GM23338 (cell line): ENCODE results near the gene MICAL2. TPM values are rescaled to one million over a fixed set of nuclear protein-coding genes. Genes with fewer than 3 reads are reported as not detected.

Experiments used
- ATAC-seq: fragments of 200-7000 bp; cut with Tn5 transposase; 3 replicates; pipeline ENCODE4 v1.9.1; 2020
- DNase-seq: peaks from one replicate; pipeline ENCODE4 v3.0.0-alpha.2; 2015; ENCODE audit warnings: low spot score
- H2AFZ ChIP-seq: fragments of 200-600 bp; sonication (generic); 2 replicates; pipeline ENCODE4 v1.8.0; 2016; ENCODE audit warnings: antibody characterized with exemption, mild to moderate bottlenecking, moderate library complexity
- H3F3A ChIP-seq: fragments of 200-600 bp; sonication (generic); replicated peaks from 2 replicates; pipeline ENCODE4 v1.8.0; 2017; ENCODE audit warnings: antibody characterized with exemption, mixed run types, low read depth
- H3K27ac ChIP-seq: fragments of 200-600 bp; sonication (generic); 2 replicates; pipeline ENCODE4 v1.6.1; 2016; ENCODE audit warnings: low read depth
- H3K27me3 ChIP-seq: fragments of 200-600 bp; sonication (generic); 2 replicates; pipeline ENCODE4 v1.8.0; 2016; ENCODE audit warnings: mild to moderate bottlenecking, mixed run types, moderate library complexity; ENCODE audit not compliant: insufficient read depth
- H3K36me3 ChIP-seq: fragments of 200-600 bp; sonication (generic); 2 replicates; pipeline ENCODE4 v1.8.0; 2016; ENCODE audit warnings: mild to moderate bottlenecking; ENCODE audit not compliant: insufficient read depth
- H3K4me1 ChIP-seq: fragments of 200-600 bp; sonication (generic); 2 replicates; pipeline ENCODE4 v1.8.0; 2016; ENCODE audit warnings: mild to moderate bottlenecking, moderate library complexity; ENCODE audit not compliant: insufficient read depth
- H3K4me2 ChIP-seq: fragments of 200-600 bp; sonication (generic); 2 replicates; pipeline ENCODE4 v1.7.1; 2017; ENCODE audit warnings: mixed run types
- H3K4me3 ChIP-seq: fragments of 200-600 bp; sonication (generic); 2 replicates; pipeline ENCODE4 v1.6.1; 2016; ENCODE audit warnings: mixed run types
- H3K79me2 ChIP-seq: fragments of 200-600 bp; sonication (generic); replicated peaks from 2 replicates; pipeline ENCODE4 v1.8.0; 2017; ENCODE audit warnings: mild to moderate bottlenecking; ENCODE audit not compliant: insufficient read depth
- H3K9me2 ChIP-seq: fragments of 200-600 bp; sonication (generic); 2 replicates; pipeline ENCODE4 v1.8.0; 2017; ENCODE audit not compliant: insufficient read depth
- H4K20me1 ChIP-seq: fragments of 200-600 bp; sonication (generic); replicated peaks from 2 replicates; pipeline ENCODE4 v1.8.0; 2017; ENCODE audit warnings: mild to moderate bottlenecking; ENCODE audit not compliant: insufficient read depth
- H3K27ac Mint-ChIP-seq: 2 replicates; pipeline ENCODE4 v1.8.0; 2020; ENCODE audit warnings: inconsistent platforms, mild to moderate bottlenecking, moderate library complexity, mixed read lengths
- H3K27me3 Mint-ChIP-seq: 3 replicates; pipeline ENCODE4 v1.8.0; 2022; ENCODE audit warnings: low read depth, mild to moderate bottlenecking, moderate library complexity, mixed read lengths, inconsistent platforms; ENCODE audit not compliant: insufficient read depth, poor library complexity
- H3K36me3 Mint-ChIP-seq: 3 replicates; pipeline ENCODE4 v1.8.0; 2021; ENCODE audit warnings: low read depth, mild to moderate bottlenecking, inconsistent platforms, moderate library complexity, mixed read lengths
- H3K4me1 Mint-ChIP-seq: 3 replicates; pipeline ENCODE4 v1.8.0; 2020; ENCODE audit warnings: mild to moderate bottlenecking, inconsistent platforms, mixed read lengths
- H3K4me3 Mint-ChIP-seq: 3 replicates; pipeline ENCODE4 v1.8.0; 2021; ENCODE audit warnings: moderate library complexity, mild to moderate bottlenecking, inconsistent platforms, mixed read lengths
- H3K9me3 Mint-ChIP-seq: 3 replicates; pipeline ENCODE4 v1.8.0; 2020; ENCODE audit warnings: moderate library complexity, mild to moderate bottlenecking, inconsistent platforms, mixed read lengths
- CREB1 ChIP-seq: fragments of 250-450 bp; sonication (Bioruptor Pico); IDR thresholded peaks from 2 replicates; pipeline ENCODE4 v1.5.0; 2020; ENCODE audit warnings: low read depth, mild to moderate bottlenecking, moderate library complexity
- EZH2 ChIP-seq: fragments of 200-600 bp; sonication (generic); IDR thresholded peaks from one replicate; pipeline ENCODE4 v1.8.0; 2017; ENCODE audit warnings: antibody characterized with exemption, mild to moderate bottlenecking, low read depth; ENCODE audit not compliant: unreplicated experiment
- EZH2phosphoT487 ChIP-seq: fragments of 200-600 bp; sonication (generic); IDR thresholded peaks from one replicate; pipeline ENCODE4 v1.8.1; 2018; ENCODE audit warnings: antibody characterized with exemption; ENCODE audit not compliant: unreplicated experiment
- JUNB ChIP-seq: IDR thresholded peaks from one replicate; pipeline ENCODE4 v1.6.1; 2016; ENCODE audit warnings: antibody characterized with exemption; ENCODE audit not compliant: unreplicated experiment
- NANOG ChIP-seq: IDR thresholded peaks from 2 replicates; pipeline ENCODE4 v1.6.1; 2016; ENCODE audit warnings: antibody characterized with exemption, borderline replicate concordance
- POLR2AphosphoS5 ChIP-seq: IDR thresholded peaks from 2 replicates; pipeline ENCODE4 v1.6.1; 2016; ENCODE audit warnings: antibody characterized with exemption, low read depth
- STAT1 ChIP-seq: IDR thresholded peaks from one replicate; pipeline ENCODE4 v1.6.1; 2016; ENCODE audit warnings: antibody characterized with exemption; ENCODE audit not compliant: unreplicated experiment
- ZNF114 ChIP-seq: fragments of 250-450 bp; sonication (Bioruptor Pico); IDR thresholded peaks from 2 replicates; pipeline ENCODE4 v1.5.0; 2020; ENCODE audit warnings: mild to moderate bottlenecking, moderate library complexity
- ZNF331 ChIP-seq: fragments of 250-450 bp; sonication (Bioruptor Pico); IDR thresholded peaks from 2 replicates; pipeline ENCODE4 v1.5.0; 2020; ENCODE audit warnings: low read depth, mild to moderate bottlenecking, moderate library complexity
- ZNF462 ChIP-seq: fragments of 250-450 bp; sonication (Bioruptor Pico); IDR thresholded peaks from 2 replicates; pipeline ENCODE4 v1.5.0; 2020; ENCODE audit warnings: mild to moderate bottlenecking, moderate library complexity
- polyA plus RNA-seq: library from polyadenylated mRNA; unstranded; fragments of >200 nt; fragmentation: Nextera tagmentation; extraction: Ambion mirVana; gene quantifications from 2 replicates; pipeline ENCODE4 v1.2.1, GENCODE V29; 2016
- total RNA-seq: library from RNA; depleted of rRNA; stranded (reverse); fragments of >200 nt; shearing (Covaris generic); gene quantifications from 2 replicates; pipeline ENCODE4 v1.2.3, GENCODE V29; 2014
- TF ChIP-seq, protein P1 (sequence below): IDR thresholded peaks from one replicate; pipeline ENCODE4 v1.6.1; 2018; ENCODE audit warnings: antibody characterized with exemption; ENCODE audit not compliant: unreplicated experiment
- TF ChIP-seq, protein P2 (sequence below): IDR thresholded peaks from 2 replicates; pipeline ENCODE4 v1.6.1; 2016; ENCODE audit warnings: antibody characterized with exemption
- TF ChIP-seq, protein P3 (sequence below), 2 experiments: fragments of 200-600 bp in 1 of 2; sonication (generic) in 1 of 2; conservative IDR thresholded peaks; 2 replicates each; pipeline versions ENCODE4 v1.5.1 to v1.6.1; 2016 to 2017; ENCODE audit warnings: antibody characterized with exemption in 2 of 2, low read depth in 2 of 2, mild to moderate bottlenecking in 2 of 2, moderate library complexity in 1 of 2

MICAL2 gene
- total and polyA plus RNA-seq, 2 experiments from 2014 or later = 0.66 to 1.4 TPM

DNA sequence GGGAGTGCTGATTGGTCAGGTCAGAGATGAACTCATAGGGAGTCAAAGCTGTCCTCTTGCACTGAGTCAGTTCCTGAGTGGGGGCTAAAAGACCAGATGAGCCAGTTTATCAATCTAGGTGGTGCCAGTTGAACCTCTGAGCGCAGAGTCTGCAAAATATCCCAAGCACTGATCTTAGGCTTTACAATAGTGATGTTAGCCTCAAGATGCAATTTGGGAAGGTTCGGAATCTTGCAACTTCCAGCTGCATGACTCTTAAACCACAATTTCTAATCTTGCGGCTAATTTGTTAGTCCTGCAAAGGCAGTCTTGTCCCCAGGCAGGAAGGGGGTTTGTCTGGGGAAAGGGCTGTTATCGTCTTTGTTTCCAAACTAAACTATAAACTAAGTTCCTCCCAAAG lies 174.7 kb downstream of the MICAL2 start:
- H3K27ac ChIP-seq = no peak overlapping the region
- H3K27ac Mint-ChIP-seq = no peak overlapping the region
- H3K4me1 Mint-ChIP-seq = peaks cover 12% of the 10 kb centered on the region; the same call in 2 of the 3 replicates
- H3K27me3 ChIP-seq = no peaks in the 10 kb centered on the region
- no peak overlapping the region for H3K4me3 Mint-ChIP-seq
- no peak for ATAC-seq
- no peaks in the 10 kb centered on the region for H4K20me1 ChIP-seq
- H3K4me3 ChIP-seq = no peak overlapping the region
- H3K36me3 ChIP-seq = no peaks in the 10 kb centered on the region
- no peaks in the 10 kb centered on the region for H3K79me2 ChIP-seq
- no peak overlapping the region for H3K4me2 ChIP-seq
- H3K9me3 Mint-ChIP-seq = no peaks in the 10 kb centered on the region
- no peak for DNase-seq
- H3K27me3 Mint-ChIP-seq = peaks cover 7% of the 10 kb centered on the region
- H3K36me3 Mint-ChIP-seq = no peaks in the 10 kb centered on the region
- no peak for TF ChIP-seq JUNB
- no peak for TF ChIP-seq STAT1
- TF ChIP-seq, protein P1, sequence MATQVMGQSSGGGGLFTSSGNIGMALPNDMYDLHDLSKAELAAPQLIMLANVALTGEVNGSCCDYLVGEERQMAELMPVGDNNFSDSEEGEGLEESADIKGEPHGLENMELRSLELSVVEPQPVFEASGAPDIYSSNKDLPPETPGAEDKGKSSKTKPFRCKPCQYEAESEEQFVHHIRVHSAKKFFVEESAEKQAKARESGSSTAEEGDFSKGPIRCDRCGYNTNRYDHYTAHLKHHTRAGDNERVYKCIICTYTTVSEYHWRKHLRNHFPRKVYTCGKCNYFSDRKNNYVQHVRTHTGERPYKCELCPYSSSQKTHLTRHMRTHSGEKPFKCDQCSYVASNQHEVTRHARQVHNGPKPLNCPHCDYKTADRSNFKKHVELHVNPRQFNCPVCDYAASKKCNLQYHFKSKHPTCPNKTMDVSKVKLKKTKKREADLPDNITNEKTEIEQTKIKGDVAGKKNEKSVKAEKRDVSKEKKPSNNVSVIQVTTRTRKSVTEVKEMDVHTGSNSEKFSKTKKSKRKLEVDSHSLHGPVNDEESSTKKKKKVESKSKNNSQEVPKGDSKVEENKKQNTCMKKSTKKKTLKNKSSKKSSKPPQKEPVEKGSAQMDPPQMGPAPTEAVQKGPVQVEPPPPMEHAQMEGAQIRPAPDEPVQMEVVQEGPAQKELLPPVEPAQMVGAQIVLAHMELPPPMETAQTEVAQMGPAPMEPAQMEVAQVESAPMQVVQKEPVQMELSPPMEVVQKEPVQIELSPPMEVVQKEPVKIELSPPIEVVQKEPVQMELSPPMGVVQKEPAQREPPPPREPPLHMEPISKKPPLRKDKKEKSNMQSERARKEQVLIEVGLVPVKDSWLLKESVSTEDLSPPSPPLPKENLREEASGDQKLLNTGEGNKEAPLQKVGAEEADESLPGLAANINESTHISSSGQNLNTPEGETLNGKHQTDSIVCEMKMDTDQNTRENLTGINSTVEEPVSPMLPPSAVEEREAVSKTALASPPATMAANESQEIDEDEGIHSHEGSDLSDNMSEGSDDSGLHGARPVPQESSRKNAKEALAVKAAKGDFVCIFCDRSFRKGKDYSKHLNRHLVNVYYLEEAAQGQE = no peak
- TF ChIP-seq, protein P2, sequence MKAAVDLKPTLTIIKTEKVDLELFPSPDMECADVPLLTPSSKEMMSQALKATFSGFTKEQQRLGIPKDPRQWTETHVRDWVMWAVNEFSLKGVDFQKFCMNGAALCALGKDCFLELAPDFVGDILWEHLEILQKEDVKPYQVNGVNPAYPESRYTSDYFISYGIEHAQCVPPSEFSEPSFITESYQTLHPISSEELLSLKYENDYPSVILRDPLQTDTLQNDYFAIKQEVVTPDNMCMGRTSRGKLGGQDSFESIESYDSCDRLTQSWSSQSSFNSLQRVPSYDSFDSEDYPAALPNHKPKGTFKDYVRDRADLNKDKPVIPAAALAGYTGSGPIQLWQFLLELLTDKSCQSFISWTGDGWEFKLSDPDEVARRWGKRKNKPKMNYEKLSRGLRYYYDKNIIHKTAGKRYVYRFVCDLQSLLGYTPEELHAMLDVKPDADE = no peak
- no peak for TF ChIP-seq ZNF331 (CRISPR knock-in tag)
- TF ChIP-seq CREB1 (CRISPR knock-in tag) = no peak
- TF ChIP-seq EZH2 = no peak
- no peak for TF ChIP-seq ZNF114 (CRISPR knock-in tag)
- TF ChIP-seq, protein P3, sequence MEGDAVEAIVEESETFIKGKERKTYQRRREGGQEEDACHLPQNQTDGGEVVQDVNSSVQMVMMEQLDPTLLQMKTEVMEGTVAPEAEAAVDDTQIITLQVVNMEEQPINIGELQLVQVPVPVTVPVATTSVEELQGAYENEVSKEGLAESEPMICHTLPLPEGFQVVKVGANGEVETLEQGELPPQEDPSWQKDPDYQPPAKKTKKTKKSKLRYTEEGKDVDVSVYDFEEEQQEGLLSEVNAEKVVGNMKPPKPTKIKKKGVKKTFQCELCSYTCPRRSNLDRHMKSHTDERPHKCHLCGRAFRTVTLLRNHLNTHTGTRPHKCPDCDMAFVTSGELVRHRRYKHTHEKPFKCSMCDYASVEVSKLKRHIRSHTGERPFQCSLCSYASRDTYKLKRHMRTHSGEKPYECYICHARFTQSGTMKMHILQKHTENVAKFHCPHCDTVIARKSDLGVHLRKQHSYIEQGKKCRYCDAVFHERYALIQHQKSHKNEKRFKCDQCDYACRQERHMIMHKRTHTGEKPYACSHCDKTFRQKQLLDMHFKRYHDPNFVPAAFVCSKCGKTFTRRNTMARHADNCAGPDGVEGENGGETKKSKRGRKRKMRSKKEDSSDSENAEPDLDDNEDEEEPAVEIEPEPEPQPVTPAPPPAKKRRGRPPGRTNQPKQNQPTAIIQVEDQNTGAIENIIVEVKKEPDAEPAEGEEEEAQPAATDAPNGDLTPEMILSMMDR (conservative IDR thresholded peaks at IDR 0.05; ENCODE audit: low read depth in 2 of 2) = no peak
- TF ChIP-seq ZNF462 = no peak
- TF ChIP-seq POLR2AphosphoS5 = no peak
- no peak for TF ChIP-seq NANOG
- no peak for TF ChIP-seq EZH2phosphoT487
- no peaks in the 10 kb centered on the region for H3K9me2 ChIP-seq
- H2AFZ ChIP-seq = peak overlapping the region; percentile 85
- H3K4me1 ChIP-seq = no peaks in the 10 kb centered on the region; the same call in 1 of the 2 replicates
- no peaks in the 10 kb centered on the region for H3F3A ChIP-seq
